GM19468 (cell line): ENCODE measurements around the gene TEX9.
"Not testable (repeated sequence)": the region's sequence is repeated elsewhere in the genome, so short reads cannot be mapped to it uniquely, and the experiment has no call there.

ENCODE experiments used
- ATAC-seq: cut with Tn5 transposase; IDR thresholded peaks from one replicate; pipeline ENCODE4 v1.9.1; 2021; ENCODE audit warnings: mild to moderate bottlenecking, moderate library complexity, moderate number of reproducible peaks; ENCODE audit not compliant: unreplicated experiment; ENCODE audit errors: extremely low read depth

TEX9 gene

DNA sequence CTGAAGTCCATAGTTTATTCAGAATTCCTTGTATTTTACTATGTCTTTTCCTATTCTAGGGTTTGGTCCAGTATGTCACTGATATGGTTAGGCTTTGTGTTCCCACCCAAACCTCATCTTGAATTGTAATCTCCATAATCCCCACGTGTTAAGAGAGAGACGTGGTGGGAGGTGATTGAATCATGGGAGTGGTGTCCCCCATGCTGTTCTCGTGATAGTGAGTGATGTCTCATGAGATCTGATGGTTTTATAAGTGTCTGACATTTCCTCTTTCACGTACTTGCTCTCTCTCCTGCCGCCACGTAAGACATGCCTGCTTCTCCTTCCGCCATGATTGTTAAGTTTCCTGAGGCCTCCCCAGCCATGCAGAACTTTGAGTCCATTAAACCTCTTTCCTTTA, 6.6 kb upstream of the TEX9 start:
- ATAC-seq = no peak

- no peak for ATAC-seq
These were observed 3.2 kb upstream of the TEX9 start for GRCh38 chr15:56361987-56362386.

DNA sequence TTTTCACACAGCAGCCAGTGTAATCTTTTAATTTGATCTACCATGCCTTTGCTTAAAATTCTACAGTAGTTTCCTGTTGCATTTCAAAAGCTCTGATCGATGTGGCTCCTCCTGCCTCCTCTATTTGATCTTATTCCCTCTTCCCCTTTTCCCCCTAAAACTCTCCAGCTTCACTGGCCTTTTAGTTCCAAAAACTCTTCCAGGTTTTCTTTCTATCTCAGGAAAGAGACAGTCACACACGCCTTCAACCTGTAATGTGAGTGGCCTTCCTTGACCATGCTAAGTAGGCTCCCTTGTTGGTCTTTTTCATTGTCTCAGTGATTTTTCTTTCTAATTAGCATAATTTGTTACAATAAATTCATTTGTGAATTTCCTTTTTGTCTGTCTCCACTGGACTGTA, 985 bp downstream of the TEX9 start:
- no peak for ATAC-seq

GRCh38 chr15:56367156-56367555, 1.9 kb downstream of the TEX9 start:
- no peak for ATAC-seq

- no peak for ATAC-seq
These were observed 4.0 kb downstream of the TEX9 start for GRCh38 chr15:56369234-56369633.

GRCh38 chr15:56371495-56372147, 6.4 kb downstream of the TEX9 start:
- peak; percentile 84 for ATAC-seq

DNA sequence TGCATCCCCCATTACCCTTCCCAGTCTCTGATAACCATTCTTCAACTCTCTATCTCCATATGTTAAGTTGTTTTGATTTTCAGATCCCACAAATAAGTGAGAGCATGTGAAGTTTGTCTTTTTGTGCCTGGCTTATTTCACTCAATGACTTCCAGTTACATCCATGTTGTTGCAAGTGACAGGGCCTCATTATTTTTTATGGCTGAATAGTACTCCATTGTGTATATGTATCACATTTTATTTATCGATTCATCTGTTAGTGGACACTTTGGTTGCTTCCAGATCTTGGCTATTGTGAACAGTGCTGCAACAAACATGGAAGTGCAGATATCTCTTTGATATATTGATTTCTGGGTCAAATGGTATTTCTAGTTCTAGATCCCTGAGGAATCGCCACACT, 9.5 kb downstream of the TEX9 start:
- not testable (repeated sequence) for ATAC-seq

DNA sequence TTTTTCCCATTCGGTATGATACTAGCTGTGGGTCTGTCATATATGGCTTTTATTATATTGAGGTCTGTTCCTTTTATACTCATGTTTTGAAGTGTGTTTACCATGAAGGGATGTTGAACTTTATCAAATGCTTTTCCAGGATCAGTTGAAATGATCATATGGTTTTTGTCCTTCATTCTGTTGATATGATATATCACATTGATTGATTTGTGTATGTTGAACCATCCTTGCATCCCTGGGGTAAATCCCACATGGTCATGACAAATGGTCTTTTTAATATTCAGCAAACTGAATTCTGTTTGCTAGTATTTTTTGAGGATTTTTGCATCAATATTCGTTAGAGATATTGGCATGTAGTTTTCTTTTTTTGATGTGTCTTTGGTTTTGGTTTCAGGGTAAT, 12.6 kb downstream of the TEX9 start:
- ATAC-seq = not testable (repeated sequence)

- ATAC-seq = no peak
These were observed 17.8 kb downstream of the TEX9 start for GRCh38 chr15:56383010-56383409.

DNA sequence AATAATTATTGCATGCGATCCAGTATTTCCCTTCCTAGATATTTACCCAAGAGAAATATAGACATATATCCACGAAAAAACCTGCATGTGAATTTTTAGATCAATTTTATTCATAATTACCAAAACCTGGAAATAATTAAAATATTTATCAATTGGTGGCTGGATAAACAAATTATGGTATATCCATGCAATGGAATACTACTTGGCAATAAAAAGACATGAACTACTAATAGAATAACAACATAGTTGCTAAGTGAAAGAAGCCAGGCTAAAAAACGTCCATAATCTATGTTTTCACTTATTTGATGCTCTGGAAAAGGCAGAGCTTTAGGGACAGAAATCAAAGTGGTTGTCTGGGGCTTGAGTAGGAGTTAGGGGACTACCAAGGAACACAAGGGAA, 20.7 kb downstream of the TEX9 start:
- ATAC-seq = no peak

DNA sequence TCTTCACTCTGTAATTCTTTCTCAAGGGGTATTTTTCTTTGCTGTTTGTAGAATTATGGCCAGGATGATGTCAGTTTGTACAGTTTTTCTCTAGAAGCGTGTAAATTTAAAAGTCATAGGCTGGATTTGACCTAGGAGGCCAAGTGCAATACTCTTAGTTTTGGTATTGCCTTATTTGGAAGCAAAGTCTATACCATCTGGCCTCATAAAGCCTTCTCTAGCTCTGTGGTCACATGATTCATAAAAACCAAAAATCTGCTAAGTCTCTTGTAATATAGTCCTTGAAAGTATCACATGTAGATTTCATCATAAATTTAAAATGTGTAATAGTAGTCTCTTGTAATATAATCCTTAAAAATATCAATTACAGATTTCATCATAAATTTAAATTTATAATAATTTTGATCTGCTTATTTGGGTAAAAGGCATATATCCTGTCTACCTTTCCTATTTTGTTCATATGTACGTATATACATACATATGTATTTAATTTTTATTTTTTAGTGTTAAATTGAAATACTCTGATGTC, 25.6 kb downstream of the TEX9 start:
- no peak for ATAC-seq

- ATAC-seq = no peak
These were observed 28.1 kb downstream of the TEX9 start for GRCh38 chr15:56393277-56393676.

- no peak for ATAC-seq
These were observed 29.7 kb downstream of the TEX9 start for GRCh38 chr15:56394909-56395308.

- not testable (repeated sequence) for ATAC-seq
These were observed 32.1 kb downstream of the TEX9 start for GRCh38 chr15:56397325-56397724.

DNA sequence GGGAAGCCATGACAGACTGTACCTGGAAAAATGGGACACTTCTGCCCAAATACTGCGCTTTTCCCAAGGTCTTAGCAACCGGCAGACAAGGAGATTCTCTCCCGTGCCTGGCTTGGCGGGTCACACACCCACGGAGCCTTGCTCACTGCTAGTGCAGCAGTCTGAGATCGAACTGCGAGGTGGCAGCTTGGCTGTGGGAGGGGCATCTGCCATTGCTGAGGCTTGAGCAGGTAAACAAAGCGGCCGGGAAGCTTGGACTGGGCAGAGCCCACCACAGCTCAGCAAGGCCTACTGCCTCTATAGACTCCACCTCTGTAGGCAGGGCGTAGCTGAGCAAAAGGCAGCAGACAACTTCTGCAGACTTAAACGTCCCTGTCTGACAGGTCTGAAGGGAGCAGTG, 34.0 kb downstream of the TEX9 start:
- not testable (repeated sequence) for ATAC-seq

DNA sequence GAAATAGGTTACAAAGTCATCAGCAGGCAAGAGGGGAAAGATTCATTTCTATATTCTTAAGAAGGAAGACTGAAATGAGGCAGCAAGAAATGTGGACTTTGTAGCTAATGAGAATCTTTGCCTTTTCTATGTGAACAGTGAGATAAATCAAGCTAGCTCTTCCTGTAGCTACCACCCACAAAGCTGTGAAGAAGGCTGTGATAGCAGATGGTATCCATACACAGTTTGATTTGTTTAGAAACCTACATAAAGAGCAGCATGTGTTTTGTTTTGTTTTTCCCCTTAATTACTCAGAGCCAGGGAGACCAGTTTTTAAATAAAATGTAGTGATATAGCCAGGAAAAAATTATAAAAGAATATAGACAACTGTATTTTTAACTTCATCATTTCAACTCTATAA, 45.5 kb downstream of the TEX9 start:
- ATAC-seq = no peak

DNA sequence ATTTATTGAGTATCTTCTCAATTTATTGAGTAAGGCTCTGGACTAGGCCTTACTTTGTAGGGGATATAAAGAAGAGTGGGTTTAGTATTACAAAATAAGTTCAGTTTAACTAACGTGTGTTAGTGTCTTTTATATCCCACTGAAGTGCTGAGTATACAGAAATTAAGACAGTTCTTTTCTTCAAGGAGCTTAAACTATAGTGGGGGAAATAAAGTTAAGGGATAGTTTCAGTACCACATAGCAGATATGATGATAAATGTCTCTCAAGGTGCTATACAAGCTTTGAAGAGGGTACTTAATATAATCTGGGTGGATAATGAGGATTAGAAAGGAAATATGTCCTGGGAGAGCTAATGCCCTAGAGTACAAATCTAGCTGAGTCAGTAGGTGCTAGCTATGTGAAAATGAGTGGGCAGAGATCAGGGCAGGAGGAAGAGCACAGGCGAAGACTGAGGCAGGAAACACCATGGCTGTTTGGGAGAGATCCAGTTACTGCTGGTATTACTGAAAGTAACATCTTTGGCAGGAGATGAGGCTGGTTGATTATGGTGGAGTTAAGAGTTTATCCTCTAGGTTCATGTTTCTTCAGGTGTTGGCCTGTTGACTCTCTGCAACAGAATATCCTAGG, 46.0 kb downstream of the TEX9 start:
- no peak for ATAC-seq

- not testable (repeated sequence) for ATAC-seq
These were observed 48.0 kb downstream of the TEX9 start for GRCh38 chr15:56413114-56413733.

DNA sequence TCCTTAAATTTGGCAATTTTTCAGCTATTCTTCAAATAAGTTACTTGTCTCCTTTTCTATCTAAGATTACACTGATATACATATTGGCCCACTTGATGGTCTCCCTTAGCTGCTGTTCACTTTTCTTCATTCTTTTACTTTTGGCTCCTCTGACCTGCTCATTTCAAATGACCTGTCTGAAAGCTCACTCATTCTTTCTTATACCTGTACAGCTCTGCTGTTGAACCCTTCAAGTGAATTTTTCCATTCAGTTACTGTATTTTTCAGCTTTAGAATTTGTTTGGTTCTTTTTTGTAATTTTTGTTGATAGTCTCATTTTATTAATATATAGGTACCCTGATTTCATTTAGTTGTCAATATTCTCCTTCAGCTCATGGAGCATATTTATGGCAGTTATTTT, 60.0 kb downstream of the TEX9 start:
- ATAC-seq = no peak

- ATAC-seq = no peak
These were observed 60.8 kb downstream of the TEX9 start for GRCh38 chr15:56425976-56426375.

- peak; percentile 39 for ATAC-seq
These were observed 63.7 kb downstream of the TEX9 start for GRCh38 chr15:56428821-56429458.
